K562 (cell line): ENCODE measurements around the gene GYG2. TPM values are rescaled to one million over a fixed set of nuclear protein-coding genes. Genes with fewer than 3 reads are reported as not detected.

Experiments
- ATAC-seq: fragments of 200-7000 bp; cut with Tn5 transposase; 3 replicates; pipeline ENCODE4 v1.9.1; 2020; ENCODE audit warnings: moderate library complexity
- Bru-seq: library from RNA; stranded (reverse); fragments of 400-500 nt; gene quantifications from one replicate; lab custom pipeline; 2021; lab: Mats Ljungman, UMichigan
- BruChase-seq, 2 experiments: library from RNA; stranded (reverse); fragments of 400-500 nt; gene quantifications; one replicate each; lab custom pipeline; 2021; lab: Mats Ljungman, UMichigan
- BruUV-seq: library from RNA; stranded (reverse); fragments of 400-500 nt; replicated peaks from 2 replicates; lab custom pipeline; 2021; lab: Mats Ljungman, UMichigan
- CTCF ChIA-PET: fragments of 300-600 bp; formaldehyde crosslinking; extraction: SDS; loops from one replicate; lab custom pipeline; 2021; ENCODE audit warnings: low intra/inter-chr PET ratio; lab: Yijun Ruan, JAX
- POLR2A ChIA-PET: fragments of 300-600, 350-650 bp; sonication (Branson Sonifier 250); formaldehyde crosslinking; extraction: SDS; loops from one replicate; lab custom pipeline; 2021; ENCODE audit warnings: antibody characterized with exemption, inconsistent platforms; lab: Yijun Ruan, JAX
- DNase-seq, 4 experiments: peaks; one replicate each; pipeline versions ENCODE4 v3.0.0 to v3.0.0-alpha.2; 2011 to 2018; ENCODE audit warnings: low spot score in 3 of 4, mixed read lengths in 3 of 4; ENCODE audit errors: extremely low read depth in 1 of 4
- FAIRE-seq: peaks from 2 replicates; lab custom pipeline; 2011; peaks lifted over from hg19 to GRCh38; lab: Jason Lieb, UNC
- H2AFZ ChIP-seq: 2 replicates; pipeline ENCODE4 v1.6.0; 2011; ENCODE audit warnings: low read depth, low read length, control low read depth, inconsistent platforms
- H3K27ac ChIP-seq: fragments of 200-600 bp; 3 replicates; pipeline ENCODE4 v1.8.0; 2011; ENCODE audit warnings: low read depth, mild to moderate bottlenecking, control low read depth, inconsistent platforms, low read length, moderate library complexity, mixed read lengths; ENCODE audit errors: extremely low read depth
- H3K27me3 ChIP-seq, 2 experiments: fragments of 300-600 bp in 1 of 2; 2 replicates in 1 of 2; 3 replicates in 1 of 2; pipeline versions ENCODE4 v1.6.0 to v1.8.0; 2011; ENCODE audit warnings: inconsistent platforms in 2 of 2, low read length in 2 of 2, mild to moderate bottlenecking in 1 of 2, mixed read lengths in 1 of 2, moderate library complexity in 1 of 2; ENCODE audit not compliant: control insufficient read depth in 2 of 2, insufficient read depth in 2 of 2
- H3K36me3 ChIP-seq: fragments of 300-600 bp; 3 replicates; pipeline ENCODE4 v1.8.0; 2011; ENCODE audit warnings: mild to moderate bottlenecking, low read length, inconsistent platforms; ENCODE audit not compliant: control insufficient read depth, insufficient read depth
- H3K4me1 ChIP-seq, 2 experiments: fragments of 200-600 bp in 1 of 2; replicated peaks in 1 of 2; 2 replicates in 1 of 2; 3 replicates in 1 of 2; pipeline versions ENCODE4 v1.5.1 to v1.8.0; 2011; ENCODE audit warnings: inconsistent platforms in 2 of 2, low read length in 2 of 2, mild to moderate bottlenecking in 1 of 2, mixed read lengths in 1 of 2, moderate library complexity in 1 of 2; ENCODE audit not compliant: control insufficient read depth in 2 of 2, insufficient read depth in 2 of 2
- H3K4me2 ChIP-seq: 2 replicates; pipeline ENCODE4 v1.6.1; 2011; ENCODE audit warnings: low read length, control low read depth, inconsistent platforms, mixed read lengths; ENCODE audit not compliant: insufficient read depth
- H3K4me3 ChIP-seq: fragments of 200-600 bp; sonication (generic), shearing (Covaris generic); 2 replicates; pipeline ENCODE4 v1.5.1; 2016; ENCODE audit warnings: control low read depth, inconsistent platforms
- H3K79me2 ChIP-seq: fragments of 200-600 bp; 3 replicates; pipeline ENCODE4 v1.8.0; 2011; ENCODE audit warnings: low read length, inconsistent platforms; ENCODE audit not compliant: control insufficient read depth, insufficient read depth
- H3K9ac ChIP-seq, 2 experiments: 2 replicates each; pipeline versions ENCODE4 v1.6.0 to v1.6.1; 2011; ENCODE audit warnings: low read depth in 2 of 2, low read length in 2 of 2, control low read depth in 1 of 2, inconsistent platforms in 1 of 2, mild to moderate bottlenecking in 1 of 2, mixed read lengths in 1 of 2; ENCODE audit not compliant: insufficient read depth in 1 of 2
- H3K9me1 ChIP-seq: one replicate; pipeline ENCODE4 v1.6.0; 2011; ENCODE audit warnings: inconsistent platforms, mild to moderate bottlenecking, low read length, moderate library complexity; ENCODE audit not compliant: control insufficient read depth, insufficient read depth
- H3K9me3 ChIP-seq: replicated peaks from 2 replicates; pipeline ENCODE4 v1.5.1; 2011; ENCODE audit warnings: low read depth, low read length, inconsistent platforms; ENCODE audit not compliant: control insufficient read depth, insufficient read depth
- H4K20me1 ChIP-seq: replicated peaks from 2 replicates; pipeline ENCODE4 v1.6.1; 2011; ENCODE audit warnings: low read length, inconsistent platforms, mixed read lengths; ENCODE audit not compliant: control insufficient read depth, insufficient read depth
- KAT7 ChIP-seq: sonication (generic); formaldehyde crosslinking; IDR thresholded peaks from 2 replicates; pipeline ENCODE4 v1.8.0; 2022; ENCODE audit warnings: missing genetic modification reagents, mild to moderate bottlenecking, borderline replicate concordance
- L3MBTL2 ChIP-seq: fragments of 450-650 bp; IDR thresholded peaks from 2 replicates; pipeline ENCODE4 v1.6.1; 2016; ENCODE audit warnings: mild to moderate bottlenecking, moderate library complexity
- MAZ ChIP-seq, 2 experiments: fragments of 450-650 bp in 1 of 2; sonication (generic) in 1 of 2; formaldehyde crosslinking; IDR thresholded peaks in 1 of 2; conservative IDR thresholded peaks in 1 of 2; 2 replicates each; pipeline versions ENCODE4 v1.4.0 to v1.5.0; 2020; ENCODE audit warnings: mild to moderate bottlenecking in 1 of 2, missing genetic modification reagents in 1 of 2
- NFIC ChIP-seq: fragments of 450-650 bp; IDR thresholded peaks from 2 replicates; pipeline ENCODE4 v1.6.1; 2017; ENCODE audit warnings: mild to moderate bottlenecking, inconsistent platforms
- RBFOX2 ChIP-seq: fragments of 200-400 bp; formaldehyde crosslinking; IDR thresholded peaks from 2 replicates; pipeline ENCODE4 v1.6.1; 2017; ENCODE audit warnings: low read depth, mild to moderate bottlenecking, low read length, moderate library complexity
- RBM15 ChIP-seq: fragments of 200-400 bp; formaldehyde crosslinking; IDR thresholded peaks from 2 replicates; pipeline ENCODE4 v1.6.1; 2018; ENCODE audit warnings: mild to moderate bottlenecking, low read length, moderate library complexity; ENCODE audit not compliant: insufficient read depth
- WGBS: fragments of 100-300 bp; shearing (Covaris generic); methylation state at CpG from one replicate; pipeline ENCODE4 v1.1.6; 2016; ENCODE audit warnings: low coverage, mixed read lengths; ENCODE audit not compliant: insufficient coverage; ENCODE audit errors: missing lambda C conversion rate; 5-methylcytosine and 5-hydroxymethylcytosine counted together
- in situ Hi-C: fragments of 300-500 bp; cut with MboI; formaldehyde crosslinking; loops from 4 replicates; pipeline ENCODE4 v1.15.0; 2018; ENCODE audit warnings: inconsistent platforms, mixed read lengths
- intact Hi-C: fragments of 100-400 bp; cut with micrococcal nuclease; formaldehyde crosslinking; loops from 2 replicates; pipeline ENCODE4 v1.14.2; 2022
- long read RNA-seq, 3 experiments: library from polyadenylated mRNA in 2 of 3; library from RNA in 1 of 3; unstranded in 2 of 3; stranded (forward) in 1 of 3; transcript quantifications; one replicate each; pipeline ENCODE4 v2.0.0, GENCODE V29; 2019 to 2022
- polyA minus RNA-seq, 3 experiments: library from RNA; depleted of rRNA, polyadenylated mRNA; stranded (reverse); fragments of >200 nt; gene quantifications; 2 replicates each; pipeline ENCODE4 v1.2.3, GENCODE V29; 2011
- polyA plus RNA-seq, 8 experiments: library from polyadenylated mRNA; depleted of rRNA in 4 of 8; stranded (reverse) in 5 of 8; unstranded in 3 of 8; fragments of >200 nt; fragmentation: Nextera tagmentation in 2 of 8; fragmentation: Illumina TruSeq in 1 of 8; extraction: Ambion mirVana in 2 of 8; extraction: Trizol in 1 of 8; gene quantifications; 2 replicates each; pipeline versions ENCODE4 v1.2.1 to v1.2.3, GENCODE V29; 2011 to 2014; ENCODE audit warnings: inconsistent platforms in 1 of 8, missing spikeins in 1 of 8
- total RNA-seq, 7 experiments: library from RNA; depleted of rRNA in 6 of 7; stranded (reverse); fragments of >200 nt in 6 of 7; fragmentation: Illumina TruSeq in 2 of 7; extraction: Trizol in 2 of 7; gene quantifications; 2 replicates each; pipeline versions ENCODE4 v1.2.1 to v1.2.3, GENCODE V29; 2011 to 2021; ENCODE audit warnings: low replicate concordance in 1 of 7
- TF ChIP-seq, protein P1 (sequence below): fragments of 250-450 bp; sonication (Bioruptor Pico); IDR thresholded peaks from 2 replicates; pipeline ENCODE4 v1.5.0; 2021
- TF ChIP-seq, protein P2 (sequence below), 2 experiments: fragments of 450-650 bp in 1 of 2; IDR thresholded peaks; 2 replicates each; pipeline ENCODE4 v1.6.1; 2011 to 2017; ENCODE audit warnings: low read depth in 2 of 2, antibody characterized with exemption in 1 of 2, borderline replicate concordance in 1 of 2, low read length in 1 of 2, mild to moderate bottlenecking in 1 of 2, mixed read lengths in 1 of 2; ENCODE audit not compliant: control insufficient read depth in 1 of 2
- TF ChIP-seq, protein P3 (sequence below): fragments of 200-800 bp; sonication (Bioruptor generic); IDR thresholded peaks from 2 replicates; pipeline ENCODE4 v1.6.1; 2017; ENCODE audit warnings: missing genetic modification characterization, missing compliant biosample characterization

GYG2 gene
- 3.2 and 3.6 TPM in 2 replicates for total RNA-seq (2011; cell fraction: chromatin; rRNA removed; ENCODE audit: low replicate concordance)
- 1.7 and 3.2 TPM in 2 replicates for total RNA-seq (2011; cell fraction: nucleolus; rRNA removed)
- total RNA-seq (2011; cell fraction: nucleoplasm; rRNA removed): 3.2 and 3.4 TPM in 2 replicates
- total RNA-seq (2014; rRNA removed) (2.6 and 2.9 TPM in 2 replicates), total RNA-seq (2014; rRNA removed; fragmentation: Illumina TruSeq; extraction: Trizol) (2.0 and 2.3 TPM in 2 replicates), total RNA-seq (2015; rRNA removed; fragmentation: Illumina TruSeq; extraction: Trizol) (2.6 and 2.7 TPM in 2 replicates), total RNA-seq (2021) (3.8 and 4.4 TPM in 2 replicates), polyA plus RNA-seq (2011; rRNA removed) (3.6 and 5.6 TPM in 2 replicates), polyA plus RNA-seq (2014; fragmentation: Illumina TruSeq; extraction: Trizol) (3.8 and 4.0 TPM in 2 replicates), polyA plus RNA-seq (2014; fragmentation: Nextera tagmentation; extraction: Ambion mirVana) (1 to 10 TPM in 1 of 2 experiments, under 1 TPM in 1; 0.24 to 1.4 TPM), polyA plus RNA-seq (2014; rRNA removed) (3.4 and 3.7 TPM in 2 replicates), polyA minus RNA-seq (2011; rRNA and poly(A)+ RNA removed) (4.0 and 5.5 TPM in 2 replicates), Bru-seq, nascent RNA (percentile 44 among the genes with signal in this experiment), BruChase-seq, experiment 1, labeled RNA remaining after a 2-hour chase (percentile 46 among the genes with signal in this experiment), BruChase-seq, experiment 2, labeled RNA remaining after a 6-hour chase (percentile 47 among the genes with signal in this experiment)
- 4.7 and 5.5 TPM in 2 replicates for polyA plus RNA-seq (2011; cell fraction: cytosol; rRNA removed)
- 3.3 and 4.6 TPM in 2 replicates for polyA plus RNA-seq (2011; cell fraction: nucleus; rRNA removed)
- 9.1 and 12.6 TPM in 2 replicates for polyA plus RNA-seq (2012)
- polyA minus RNA-seq (2011; cell fraction: cytosol; rRNA and poly(A)+ RNA removed): 3.6 and 6.0 TPM in 2 replicates
- 1.5 and 2.8 TPM in 2 replicates for polyA minus RNA-seq (2011; cell fraction: nucleus; rRNA and poly(A)+ RNA removed)
- long read RNA-seq, experiment 1, partial matches to known transcripts: 1 of 19 reads
- long read RNA-seq, experiment 1, other reads (novel, unspliced or antisense): 16 of 19 reads
- long read RNA-seq, experiment 2, partial matches to known transcripts: 2 of 3 reads
- long read RNA-seq, experiment 2, other reads (novel, unspliced or antisense): 0 of 3 reads
- long read RNA-seq, experiment 3, partial matches to known transcripts: 0 of 2 reads
- long read RNA-seq, experiment 3, other reads (novel, unspliced or antisense): 2 of 2 reads

DNA sequence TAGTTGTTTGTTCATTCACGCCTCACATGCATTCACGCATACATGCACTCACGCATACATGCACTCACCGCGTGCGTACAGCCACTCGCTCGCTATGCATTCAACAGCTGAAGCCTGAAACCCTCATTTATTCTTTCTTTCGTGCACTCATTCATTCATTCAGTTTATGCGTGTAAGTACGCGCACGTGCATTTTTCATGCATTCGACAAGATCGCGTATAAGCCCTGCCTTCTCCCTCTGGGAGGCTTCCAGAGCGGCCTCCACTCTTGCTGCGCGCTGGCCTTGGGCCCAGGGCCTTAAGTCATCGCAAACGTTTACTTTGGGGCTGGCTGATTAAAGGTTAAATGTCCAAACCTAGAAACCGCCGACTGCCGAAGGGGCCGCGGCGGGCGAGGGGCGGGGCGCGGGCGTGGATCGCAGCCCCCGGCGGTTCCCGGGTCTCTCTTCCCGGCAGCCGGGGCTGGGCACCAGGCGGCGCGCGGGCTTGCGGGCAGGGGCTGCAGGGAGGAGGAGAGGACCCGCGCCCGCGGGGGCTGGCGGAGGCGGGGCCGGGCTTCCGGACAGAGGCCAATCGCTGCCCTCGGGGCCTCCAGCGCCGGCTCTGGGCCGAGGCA, at the start of gene GYG2:
Gene GYG2, plus strand, starts transcription at position 587 of the 615 bp plus-strand sequence. CDS start 1,259 bp downstream, outside the sequence.
- no peaks in the 10 kb centered on the region for H3K36me3 ChIP-seq
- no TSS peak for BruUV-seq
- WGBS: 41% methylated on average over 12 of the region's 56 CpGs
- H2AFZ ChIP-seq: peak within 1 kb of the TSS; percentile 32; the same call in 1 of the 2 replicates
- CTCF ChIA-PET: no interaction called here
- no peaks in the 10 kb centered on the region for H3K79me2 ChIP-seq
- H3K4me3 ChIP-seq: peak within 1 kb of the TSS; percentile 34
- no peak within 1 kb of the TSS for H3K4me2 ChIP-seq
- peak in 3 of 4 experiments; percentile 21 to 36 (median 33) for DNase-seq
- peak; percentile 90 for ATAC-seq
- POLR2A ChIA-PET: no interaction called here
- peak within 1 kb of the TSS in 1 of 2 experiments; percentile 85; a peak in 2 of 4 replicates for H3K9ac ChIP-seq
- in situ Hi-C loops (no loop called here), intact Hi-C loops (no loop called here)
- no peaks in the 10 kb centered on the region for H3K9me1 ChIP-seq
- no peaks in the 10 kb centered on the region for H4K20me1 ChIP-seq
- FAIRE-seq: no peak
- H3K27ac ChIP-seq: no peak within 1 kb of the TSS
- no peaks in the 10 kb centered on the region for H3K9me3 ChIP-seq
- H3K27me3 ChIP-seq: no peaks in the 10 kb centered on the region; a peak in 1 of 5 replicates
- H3K4me1 ChIP-seq: peaks cover 0 to 16% of the 10 kb centered on the region in 2 experiments; a peak in 2 of 5 replicates
- TF ChIP-seq, protein P1, sequence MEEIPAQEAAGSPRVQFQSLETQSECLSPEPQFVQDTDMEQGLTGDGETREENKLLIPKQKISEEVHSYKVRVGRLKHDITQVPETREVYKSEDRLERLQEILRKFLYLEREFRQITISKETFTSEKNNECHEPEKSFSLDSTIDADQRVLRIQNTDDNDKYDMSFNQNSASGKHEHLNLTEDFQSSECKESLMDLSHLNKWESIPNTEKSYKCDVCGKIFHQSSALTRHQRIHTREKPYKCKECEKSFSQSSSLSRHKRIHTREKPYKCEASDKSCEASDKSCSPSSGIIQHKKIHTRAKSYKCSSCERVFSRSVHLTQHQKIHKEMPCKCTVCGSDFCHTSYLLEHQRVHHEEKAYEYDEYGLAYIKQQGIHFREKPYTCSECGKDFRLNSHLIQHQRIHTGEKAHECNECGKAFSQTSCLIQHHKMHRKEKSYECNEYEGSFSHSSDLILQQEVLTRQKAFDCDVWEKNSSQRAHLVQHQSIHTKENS (CRISPR knock-in tag): no peak
- TF ChIP-seq, protein P2, sequence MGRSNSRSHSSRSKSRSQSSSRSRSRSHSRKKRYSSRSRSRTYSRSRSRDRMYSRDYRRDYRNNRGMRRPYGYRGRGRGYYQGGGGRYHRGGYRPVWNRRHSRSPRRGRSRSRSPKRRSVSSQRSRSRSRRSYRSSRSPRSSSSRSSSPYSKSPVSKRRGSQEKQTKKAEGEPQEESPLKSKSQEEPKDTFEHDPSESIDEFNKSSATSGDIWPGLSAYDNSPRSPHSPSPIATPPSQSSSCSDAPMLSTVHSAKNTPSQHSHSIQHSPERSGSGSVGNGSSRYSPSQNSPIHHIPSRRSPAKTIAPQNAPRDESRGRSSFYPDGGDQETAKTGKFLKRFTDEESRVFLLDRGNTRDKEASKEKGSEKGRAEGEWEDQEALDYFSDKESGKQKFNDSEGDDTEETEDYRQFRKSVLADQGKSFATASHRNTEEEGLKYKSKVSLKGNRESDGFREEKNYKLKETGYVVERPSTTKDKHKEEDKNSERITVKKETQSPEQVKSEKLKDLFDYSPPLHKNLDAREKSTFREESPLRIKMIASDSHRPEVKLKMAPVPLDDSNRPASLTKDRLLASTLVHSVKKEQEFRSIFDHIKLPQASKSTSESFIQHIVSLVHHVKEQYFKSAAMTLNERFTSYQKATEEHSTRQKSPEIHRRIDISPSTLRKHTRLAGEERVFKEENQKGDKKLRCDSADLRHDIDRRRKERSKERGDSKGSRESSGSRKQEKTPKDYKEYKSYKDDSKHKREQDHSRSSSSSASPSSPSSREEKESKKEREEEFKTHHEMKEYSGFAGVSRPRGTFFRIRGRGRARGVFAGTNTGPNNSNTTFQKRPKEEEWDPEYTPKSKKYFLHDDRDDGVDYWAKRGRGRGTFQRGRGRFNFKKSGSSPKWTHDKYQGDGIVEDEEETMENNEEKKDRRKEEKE (IDR thresholded peaks at IDR 0.05; ENCODE audit: borderline replicate concordance in 1 of 2, control insufficient read depth in 1 of 2, low read depth in 2 of 2, low read length in 1 of 2): no peak
- TF ChIP-seq L3MBTL2 (0 out of 2 replicates have a peak, but pooled peaks have one; percentile 15), KAT7 (CRISPR knock-in tag) (no peak), RBM15 (no peak), MAZ (CRISPR knock-in tag; conservative IDR thresholded peaks at IDR 0.05 in 1 of 2, IDR thresholded peaks at IDR 0.05 in 1 of 2) (0 out of 4 replicates have a peak, but pooled peaks of 1 of the 2 experiments have one; percentile 22), RBFOX2 (peak; percentile 37; the same call in 1 of the 2 replicates), NFIC (peak; percentile 21; the same call in 1 of the 2 replicates)
- TF ChIP-seq, protein P3, sequence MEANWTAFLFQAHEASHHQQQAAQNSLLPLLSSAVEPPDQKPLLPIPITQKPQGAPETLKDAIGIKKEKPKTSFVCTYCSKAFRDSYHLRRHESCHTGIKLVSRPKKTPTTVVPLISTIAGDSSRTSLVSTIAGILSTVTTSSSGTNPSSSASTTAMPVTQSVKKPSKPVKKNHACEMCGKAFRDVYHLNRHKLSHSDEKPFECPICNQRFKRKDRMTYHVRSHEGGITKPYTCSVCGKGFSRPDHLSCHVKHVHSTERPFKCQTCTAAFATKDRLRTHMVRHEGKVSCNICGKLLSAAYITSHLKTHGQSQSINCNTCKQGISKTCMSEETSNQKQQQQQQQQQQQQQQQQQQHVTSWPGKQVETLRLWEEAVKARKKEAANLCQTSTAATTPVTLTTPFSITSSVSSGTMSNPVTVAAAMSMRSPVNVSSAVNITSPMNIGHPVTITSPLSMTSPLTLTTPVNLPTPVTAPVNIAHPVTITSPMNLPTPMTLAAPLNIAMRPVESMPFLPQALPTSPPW (CRISPR knock-in tag): peak; percentile 52
